22Rv1 (cell line): ENCODE results near the gene PTPRE.

Source experiments
- CTCF ChIP-seq: fragments of 450-650 bp; IDR thresholded peaks from 2 replicates; pipeline ENCODE4 v1.5.1; 2017; ENCODE audit warnings: mild to moderate bottlenecking
- ZFX ChIP-seq: fragments of 450-650 bp; IDR thresholded peaks from 2 replicates; pipeline ENCODE4 v1.6.1; 2017; ENCODE audit warnings: antibody characterized with exemption, borderline replicate concordance

- no peak for TF ChIP-seq CTCF
- TF ChIP-seq ZFX, result no peak
These were observed 93.8 kb downstream of the PTPRE start for GRCh38 chr10:128000471-128001362.
